ENCODE data around the gene PRAMEF2.
"Not testable (repeated sequence)": the region's sequence is repeated elsewhere in the genome, so short reads cannot be mapped to it uniquely, and the experiment has no call there.

PRAMEF2 gene

DNA sequence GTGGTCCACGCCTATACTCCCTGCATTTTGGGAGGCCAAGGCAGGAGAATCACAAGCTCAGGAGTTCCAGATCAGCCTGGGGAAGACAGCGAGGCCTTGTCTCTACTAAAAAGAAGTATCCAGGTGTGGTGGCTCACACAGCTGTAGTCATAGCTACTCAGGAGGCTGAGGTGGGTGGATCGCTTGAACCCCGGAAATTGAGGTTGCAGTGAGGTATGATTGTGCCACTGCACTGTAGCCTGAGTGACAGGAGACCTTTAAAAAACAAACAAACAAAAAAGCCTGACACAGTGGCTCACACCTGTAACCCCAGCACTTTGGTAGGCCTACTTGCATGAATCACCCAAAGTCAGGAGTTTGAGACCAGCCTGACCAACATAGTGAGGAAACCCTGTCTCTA is 21.6 kb downstream of the PRAMEF2 start:
- not testable (repeated sequence) for H3K9ac ChIP-seq (ENCODE audit: low read length); H3K4me3 ChIP-seq (ENCODE audit: low read depth, low read length); H3K27me3 ChIP-seq (ENCODE audit: control insufficient read depth, insufficient read depth, low read length); H3K9me3 ChIP-seq (ENCODE audit: control insufficient read depth, insufficient read depth, low read depth, low read length); H3K4me1 ChIP-seq (ENCODE audit: control insufficient read depth, insufficient read depth, low read length); H3K36me3 ChIP-seq (ENCODE audit: control insufficient read depth, insufficient read depth, low read length); H3K27ac ChIP-seq (ENCODE audit: low read depth, low read length)

DNA sequence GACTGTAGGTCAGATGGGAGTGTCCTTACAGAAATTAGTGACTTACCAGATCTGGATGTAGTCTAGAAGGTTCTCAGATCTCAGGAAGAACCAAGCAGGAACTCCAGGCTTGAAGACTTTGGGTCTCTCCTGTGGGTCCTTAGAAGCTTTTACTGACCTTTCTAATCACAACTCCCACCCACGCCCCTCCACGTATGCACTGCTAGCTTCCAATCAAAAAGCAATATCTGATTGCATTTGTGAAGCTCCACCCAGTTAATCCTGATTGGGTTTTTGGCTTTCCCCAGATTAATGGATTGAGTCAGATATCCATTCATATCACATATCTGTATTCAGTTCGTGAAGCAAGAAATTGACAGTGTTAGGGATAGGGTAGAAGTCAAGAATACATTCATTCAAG is 29.2 kb downstream of the PRAMEF2 start, which contains the start of gene PRAMEF4:
Gene PRAMEF4 (minus strand): TSS at position 101 of the 400 bp plus-strand sequence. CDS start 2,807 bp downstream, outside the sequence.
- H3K4me1 ChIP-seq (ENCODE audit: control insufficient read depth, insufficient read depth, low read length); H3K27ac ChIP-seq (ENCODE audit: low read depth, low read length); H3K9ac ChIP-seq (ENCODE audit: low read length); H3K9me3 ChIP-seq (ENCODE audit: control insufficient read depth, insufficient read depth, low read depth, low read length); H3K36me3 ChIP-seq (ENCODE audit: control insufficient read depth, insufficient read depth, low read length); H3K4me3 ChIP-seq (ENCODE audit: low read depth, low read length); H3K27me3 ChIP-seq (ENCODE audit: control insufficient read depth, insufficient read depth, low read length): not testable (repeated sequence)

DNA sequence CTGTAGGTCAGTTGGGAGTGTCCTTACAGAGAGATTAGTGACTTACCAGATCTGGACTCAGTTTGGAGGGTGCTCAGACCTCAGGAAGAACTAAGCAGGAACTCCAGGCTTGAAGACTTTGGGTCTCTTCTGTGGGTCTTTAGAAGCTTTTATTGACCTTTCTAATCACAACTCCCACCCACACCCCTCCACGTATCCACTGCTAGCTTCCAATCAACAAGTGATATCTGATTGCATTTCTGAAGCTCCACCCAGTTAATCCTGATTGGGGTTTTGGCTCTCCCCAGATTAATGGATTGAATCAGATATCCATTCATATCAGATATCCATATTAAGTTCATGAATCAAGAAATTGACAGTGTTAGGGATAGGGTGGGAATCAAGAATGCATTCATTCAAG is 41.3 kb downstream of the PRAMEF2 start, which contains the start of gene PRAMEF10:
Gene PRAMEF10 (minus strand): TSS at position 101 of the 400 bp plus-strand sequence. CDS start 2,423 bp downstream, outside the sequence.
- H3K9me3 ChIP-seq (ENCODE audit: control insufficient read depth, insufficient read depth, low read depth, low read length); H3K36me3 ChIP-seq (ENCODE audit: control insufficient read depth, insufficient read depth, low read length); H3K27ac ChIP-seq (ENCODE audit: low read depth, low read length); H3K4me1 ChIP-seq (ENCODE audit: control insufficient read depth, insufficient read depth, low read length); H3K9ac ChIP-seq (ENCODE audit: low read length); H3K27me3 ChIP-seq (ENCODE audit: control insufficient read depth, insufficient read depth, low read length); H3K4me3 ChIP-seq (ENCODE audit: low read depth, low read length): not testable (repeated sequence)

DNA sequence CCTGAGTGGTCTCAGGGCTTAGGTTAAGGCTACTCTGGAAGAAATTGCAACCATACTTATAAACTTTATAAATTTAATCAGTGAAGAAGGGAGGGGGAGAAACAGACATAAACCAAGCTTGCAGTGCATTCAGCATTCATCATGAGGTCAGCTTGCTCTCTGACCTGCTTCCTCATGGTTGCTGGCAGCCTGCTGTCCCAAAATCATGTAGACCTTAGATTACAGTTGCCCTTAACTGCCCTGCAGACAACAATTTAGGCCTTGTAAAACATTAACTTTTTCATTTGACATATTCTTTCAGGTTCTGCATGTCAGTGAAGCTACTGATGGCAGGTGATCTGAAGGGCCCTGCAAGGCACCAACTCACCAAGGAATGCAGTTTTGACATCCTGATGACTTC is 42.3 kb downstream of the PRAMEF2 start:
- not testable (repeated sequence) for H3K36me3 ChIP-seq (ENCODE audit: control insufficient read depth, insufficient read depth, low read length); H3K9ac ChIP-seq (ENCODE audit: low read length); H3K27me3 ChIP-seq (ENCODE audit: control insufficient read depth, insufficient read depth, low read length); H3K9me3 ChIP-seq (ENCODE audit: control insufficient read depth, insufficient read depth, low read depth, low read length); H3K4me3 ChIP-seq (ENCODE audit: low read depth, low read length); H3K27ac ChIP-seq (ENCODE audit: low read depth, low read length); H3K4me1 ChIP-seq (ENCODE audit: control insufficient read depth, insufficient read depth, low read length)

DNA sequence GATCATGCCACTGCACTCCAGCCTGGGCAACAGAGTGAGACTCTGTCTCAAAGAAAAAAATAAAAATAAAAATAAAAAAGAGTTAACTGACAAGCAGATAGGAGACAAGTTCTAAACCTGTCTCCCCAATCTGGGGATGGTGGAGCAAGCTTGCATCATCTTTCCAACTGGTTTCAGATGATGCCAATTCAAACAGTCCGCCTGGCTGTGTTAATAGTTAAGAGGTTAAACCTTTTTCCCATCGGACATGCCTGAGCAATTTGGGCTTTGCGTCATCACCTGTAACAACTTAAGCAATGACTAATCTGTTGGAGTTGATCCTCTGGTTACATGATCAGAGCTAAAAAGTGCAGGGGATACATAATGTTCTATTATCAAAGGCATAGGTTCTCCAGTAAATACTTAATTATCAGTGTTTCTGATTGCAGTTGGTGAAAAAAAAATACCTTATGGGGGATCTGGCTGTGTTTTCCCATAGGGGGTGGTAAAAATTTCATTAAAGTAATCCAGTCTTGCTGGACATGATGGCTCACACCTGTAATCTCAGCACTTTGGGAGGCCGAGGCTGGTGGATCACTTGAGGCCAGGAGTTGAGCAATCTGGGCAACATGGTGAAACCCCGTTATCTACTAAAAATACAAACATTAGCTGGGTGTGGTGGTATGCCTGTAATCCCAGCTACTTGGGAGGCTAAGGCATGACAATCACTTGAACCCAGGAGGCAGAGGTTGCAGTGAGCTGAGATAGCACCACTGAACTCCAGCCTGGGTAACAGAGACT is 47.1 kb downstream of the PRAMEF2 start:
- H3K27ac ChIP-seq (ENCODE audit: low read depth, low read length); H3K4me1 ChIP-seq (ENCODE audit: control insufficient read depth, insufficient read depth, low read length); H3K4me3 ChIP-seq (ENCODE audit: low read depth, low read length); H3K9ac ChIP-seq (ENCODE audit: low read length); H3K27me3 ChIP-seq (ENCODE audit: control insufficient read depth, insufficient read depth, low read length); H3K36me3 ChIP-seq (ENCODE audit: control insufficient read depth, insufficient read depth, low read length); H3K9me3 ChIP-seq (ENCODE audit: control insufficient read depth, insufficient read depth, low read depth, low read length): not testable (repeated sequence)

Measured in HUES6 (cell line).